Peyer's patch (tissue), 4 donors: ENCODE measurements around the gene RCOR1.

Source experiments
- CTCF ChIP-seq, 6 experiments: fragments of 450-650 bp in 4 of 6; fragments of 200-600 bp in 2 of 6; sonication (generic) in 1 of 6; IDR thresholded peaks; one replicate each; pipeline ENCODE4 v1.5.1; 2017 to 2019; ENCODE audit warnings: antibody characterized with exemption in 6 of 6, mild to moderate bottlenecking in 3 of 6, moderate library complexity in 1 of 6
- POLR2A ChIP-seq, 2 donors: fragments of 450-650 bp; IDR thresholded peaks; one replicate each; pipeline ENCODE4 v1.5.1; 2017; ENCODE audit warnings: antibody characterized with exemption in 2 of 2, mild to moderate bottlenecking in 2 of 2, moderate library complexity in 2 of 2

- no peak for TF ChIP-seq POLR2A (IDR thresholded peaks at IDR 0.05)
- no peak for TF ChIP-seq CTCF (IDR thresholded peaks at IDR 0.05)
These were observed 12.6 kb downstream of the RCOR1 start for GRCh38 chr14:102605029-102605428.
